SJCRH30 (cell line): ENCODE results near the gene CPS1. TPM values are rescaled to one million over a fixed set of nuclear protein-coding genes. Genes with fewer than 3 reads are reported as not detected.

ENCODE experiments used
- total RNA-seq: library from RNA; depleted of rRNA; stranded (reverse); fragments of >200 nt; shearing (Covaris generic); gene quantifications from 2 replicates; pipeline ENCODE4 v1.2.3, GENCODE V29; 2014; rRNA removed

CPS1 gene
- total RNA-seq, 1 experiment from 2014 or later, result 26.4 TPM

Other genes with a start within 250 kb of the CPS1 start
- gene MYL1, start 241.4 kb upstream of the CPS1 start, total RNA-seq, result 2.2 and 3.3 TPM in 2 replicates
- 38.2 and 42.9 TPM in 2 replicates for gene LANCL1, start 79.8 kb upstream of the CPS1 start, total RNA-seq